Natural killer cell treated with Interleukin-12 subunit alpha and Interleukin-12 subunit beta and Interleukin-15 and Interleukin-18, amount 100 ng/mL, for 72 hours (primary cell): ENCODE data around the gene RIN3. TPM values are rescaled to one million over a fixed set of nuclear protein-coding genes. Genes with fewer than 3 reads are reported as not detected.

Source experiments
- ATAC-seq, 2 donors: fragments of 150-1000 bp; cut with Tn5 transposase in 1 of 2; sonication (Bioruptor Pico), chemical (Tn5 transposase) in 1 of 2; 2 replicates each; pipeline ENCODE4 v1.10.0; 2021
- DNase-seq: peaks from one replicate; pipeline ENCODE4 v3.0.0; 2022; ENCODE audit warnings: low spot score
- H3K27ac Mint-ChIP-seq, 2 donors: 1 replicate in 1 of 2; 2 replicates in 1 of 2; pipeline ENCODE4 v1.8.0; 2022; ENCODE audit warnings: mixed read lengths in 2 of 2, mild to moderate bottlenecking in 1 of 2, moderate library complexity in 1 of 2
- H3K27me3 Mint-ChIP-seq, 2 donors: 1 replicate in 1 of 2; 2 replicates in 1 of 2; pipeline ENCODE4 v1.8.0; 2022; ENCODE audit warnings: mixed read lengths in 2 of 2
- H3K36me3 Mint-ChIP-seq: one replicate; pipeline ENCODE4 v1.8.0; 2022; ENCODE audit warnings: mixed read lengths
- H3K4me1 Mint-ChIP-seq, 2 donors: 1 replicate in 1 of 2; 2 replicates in 1 of 2; pipeline ENCODE4 v1.8.0; 2022; ENCODE audit warnings: low read depth in 2 of 2, mixed read lengths in 2 of 2, mild to moderate bottlenecking in 1 of 2
- H3K4me3 Mint-ChIP-seq: one replicate; pipeline ENCODE4 v1.8.0; 2022; ENCODE audit warnings: mixed read lengths
- H3K9me3 Mint-ChIP-seq: 2 replicates; pipeline ENCODE4 v1.8.0; 2022; ENCODE audit warnings: mixed read lengths
- total RNA-seq, 2 donors: library from RNA; stranded (reverse); gene quantifications; one replicate each; pipeline ENCODE4 v1.2.3, GENCODE V29; 2022

Gene RIN3
- total RNA-seq, 2 donors from 2014 or later: 151 to 202 TPM

GRCh38 chr14:92578511-92578910, 64.9 kb downstream of the RIN3 start:
- H3K36me3 Mint-ChIP-seq: peaks cover 47% of the 10 kb centered on the region
- H3K4me3 Mint-ChIP-seq: peak overlapping the region; percentile 90
- peaks cover 84 to 95% of the 10 kb centered on the region in 2 donors for H3K4me1 Mint-ChIP-seq
- DNase-seq (no peak), ATAC-seq (no peak)
- peaks cover 3% of the 10 kb centered on the region for H3K9me3 Mint-ChIP-seq
- peak overlapping the region; percentile 97 to 98 for H3K27ac Mint-ChIP-seq
- H3K27me3 Mint-ChIP-seq: no peaks in the 10 kb centered on the region

GRCh38 chr14:92579244-92579936, 65.8 kb downstream of the RIN3 start:
- H3K4me3 Mint-ChIP-seq: no peak overlapping the region
- no peak for ATAC-seq
- H3K27me3 Mint-ChIP-seq: no peaks in the 10 kb centered on the region
- H3K9me3 Mint-ChIP-seq: peaks cover 3% of the 10 kb centered on the region
- peak overlapping the region; percentile 97 to 98 for H3K27ac Mint-ChIP-seq
- no peak for DNase-seq
- peaks cover 86 to 96% of the 10 kb centered on the region in 2 donors for H3K4me1 Mint-ChIP-seq
- peaks cover 47% of the 10 kb centered on the region for H3K36me3 Mint-ChIP-seq

- Mint-ChIP-seq H3K36me3 (peaks cover 51% of the 10 kb centered on the region), H3K27me3 (no peaks in the 10 kb centered on the region), H3K4me1 (peaks cover 89 to 96% of the 10 kb centered on the region in 2 donors), H3K9me3 (peaks cover 3% of the 10 kb centered on the region), H3K27ac (peak overlapping the region; percentile 97 to 98), H3K4me3 (peak overlapping the region; percentile 94)
- ATAC-seq (no peak), DNase-seq (no peak)
These were observed 67.6 kb downstream of the RIN3 start for GRCh38 chr14:92581206-92581605.

- peaks cover 91 to 96% of the 10 kb centered on the region in 2 donors for H3K4me1 Mint-ChIP-seq
- ATAC-seq: peak; percentile 29 to 32
- peaks cover 3% of the 10 kb centered on the region for H3K9me3 Mint-ChIP-seq
- no peak for DNase-seq
- H3K36me3 Mint-ChIP-seq: peaks cover 55% of the 10 kb centered on the region
- peak overlapping the region; percentile 94 for H3K4me3 Mint-ChIP-seq
- H3K27ac Mint-ChIP-seq: peak overlapping the region; percentile 97 to 98
- no peaks in the 10 kb centered on the region for H3K27me3 Mint-ChIP-seq
These were observed 68.5 kb downstream of the RIN3 start for GRCh38 chr14:92581966-92582566.

GRCh38 chr14:92582706-92583452, 69.3 kb downstream of the RIN3 start:
- Mint-ChIP-seq H3K4me1 (peaks cover 87 to 95% of the 10 kb centered on the region in 2 donors), H3K27ac (peak overlapping the region; percentile 97 to 98), H3K27me3 (no peaks in the 10 kb centered on the region), H3K4me3 (peak overlapping the region; percentile 94), H3K9me3 (peaks cover 3% of the 10 kb centered on the region), H3K36me3 (peaks cover 53% of the 10 kb centered on the region)
- DNase-seq: peak; percentile 96
- ATAC-seq: peak; percentile 84 to 87

GRCh38 chr14:92584220-92584619, 70.6 kb downstream of the RIN3 start:
- Mint-ChIP-seq H3K9me3 (peaks cover 3% of the 10 kb centered on the region), H3K4me1 (peaks cover 87 to 88% of the 10 kb centered on the region in 2 donors), H3K27me3 (no peaks in the 10 kb centered on the region), H3K36me3 (peaks cover 51% of the 10 kb centered on the region), H3K4me3 (peak overlapping the region; percentile 94), H3K27ac (peak overlapping the region; percentile 97 to 98)
- ATAC-seq (no peak), DNase-seq (no peak)

- Mint-ChIP-seq H3K4me3 (peak overlapping the region; percentile 94), H3K27me3 (no peaks in the 10 kb centered on the region), H3K36me3 (peaks cover 47% of the 10 kb centered on the region), H3K9me3 (peaks cover 3% of the 10 kb centered on the region), H3K27ac (peak overlapping the region; percentile 97 to 98), H3K4me1 (peaks cover 87 to 88% of the 10 kb centered on the region in 2 donors)
- ATAC-seq: no peak
- peak; percentile 68 for DNase-seq
These were observed 71.2 kb downstream of the RIN3 start for GRCh38 chr14:92584816-92585215.

GRCh38 chr14:92585981-92586937, 72.7 kb downstream of the RIN3 start:
- Mint-ChIP-seq H3K9me3 (peaks cover 3% of the 10 kb centered on the region), H3K36me3 (peaks cover 46% of the 10 kb centered on the region), H3K27me3 (no peaks in the 10 kb centered on the region), H3K4me3 (peak overlapping the region; percentile 94), H3K4me1 (peaks cover 89 to 90% of the 10 kb centered on the region in 2 donors), H3K27ac (peak overlapping the region; percentile 97 to 98)
- DNase-seq (peak; percentile 78), ATAC-seq (peak; percentile 65 to 70)

- Mint-ChIP-seq H3K27ac (peak overlapping the region; percentile 97 to 98), H3K36me3 (peaks cover 52% of the 10 kb centered on the region), H3K4me1 (peaks cover 88% of the 10 kb centered on the region in 2 donors), H3K9me3 (peaks cover 3% of the 10 kb centered on the region), H3K27me3 (no peaks in the 10 kb centered on the region), H3K4me3 (peak overlapping the region; percentile 94)
- DNase-seq (peak; percentile 68), ATAC-seq (peak; percentile 26 to 57)
These were observed 73.5 kb downstream of the RIN3 start for GRCh38 chr14:92586963-92587699.

- Mint-ChIP-seq H3K27me3 (no peaks in the 10 kb centered on the region), H3K9me3 (peaks cover 2% of the 10 kb centered on the region), H3K4me1 (peaks cover 82 to 83% of the 10 kb centered on the region in 2 donors), H3K4me3 (peak overlapping the region; percentile 94), H3K36me3 (peaks cover 50% of the 10 kb centered on the region), H3K27ac (peak overlapping the region; percentile 97 to 98)
- DNase-seq (no peak), ATAC-seq (no peak)
These were observed 74.1 kb downstream of the RIN3 start for GRCh38 chr14:92587700-92588085.

- H3K4me3 Mint-ChIP-seq: peak overlapping the region; percentile 66
- no peaks in the 10 kb centered on the region for H3K27me3 Mint-ChIP-seq
- ATAC-seq (no peak), DNase-seq (no peak)
- peaks cover 68 to 71% of the 10 kb centered on the region in 2 donors for H3K4me1 Mint-ChIP-seq
- H3K9me3 Mint-ChIP-seq: no peaks in the 10 kb centered on the region
- H3K36me3 Mint-ChIP-seq: peaks cover 42% of the 10 kb centered on the region
- peak overlapping the region; percentile 97 to 98 for H3K27ac Mint-ChIP-seq
These were observed 75.8 kb downstream of the RIN3 start for GRCh38 chr14:92589213-92589852.

- DNase-seq (no peak), ATAC-seq (no peak)
- Mint-ChIP-seq H3K36me3 (peaks cover 48% of the 10 kb centered on the region), H3K27ac (peak overlapping the region; percentile 97 to 98), H3K4me1 (peaks cover 68% of the 10 kb centered on the region in 2 donors), H3K9me3 (no peaks in the 10 kb centered on the region), H3K27me3 (no peaks in the 10 kb centered on the region), H3K4me3 (peak overlapping the region; percentile 12)
These were observed 76.6 kb downstream of the RIN3 start for GRCh38 chr14:92590176-92590575.
